HG02763 (cell line): ENCODE data around the gene PHLDB3.
"Not testable (repeated sequence)": the region's sequence is repeated elsewhere in the genome, so short reads cannot be mapped to it uniquely, and the experiment has no call there.

Source experiments
- ATAC-seq: cut with Tn5 transposase; IDR thresholded peaks from one replicate; pipeline ENCODE4 v1.9.1; 2021; ENCODE audit warnings: mild to moderate bottlenecking, moderate library complexity; ENCODE audit not compliant: unreplicated experiment

The PHLDB3 gene

DNA sequence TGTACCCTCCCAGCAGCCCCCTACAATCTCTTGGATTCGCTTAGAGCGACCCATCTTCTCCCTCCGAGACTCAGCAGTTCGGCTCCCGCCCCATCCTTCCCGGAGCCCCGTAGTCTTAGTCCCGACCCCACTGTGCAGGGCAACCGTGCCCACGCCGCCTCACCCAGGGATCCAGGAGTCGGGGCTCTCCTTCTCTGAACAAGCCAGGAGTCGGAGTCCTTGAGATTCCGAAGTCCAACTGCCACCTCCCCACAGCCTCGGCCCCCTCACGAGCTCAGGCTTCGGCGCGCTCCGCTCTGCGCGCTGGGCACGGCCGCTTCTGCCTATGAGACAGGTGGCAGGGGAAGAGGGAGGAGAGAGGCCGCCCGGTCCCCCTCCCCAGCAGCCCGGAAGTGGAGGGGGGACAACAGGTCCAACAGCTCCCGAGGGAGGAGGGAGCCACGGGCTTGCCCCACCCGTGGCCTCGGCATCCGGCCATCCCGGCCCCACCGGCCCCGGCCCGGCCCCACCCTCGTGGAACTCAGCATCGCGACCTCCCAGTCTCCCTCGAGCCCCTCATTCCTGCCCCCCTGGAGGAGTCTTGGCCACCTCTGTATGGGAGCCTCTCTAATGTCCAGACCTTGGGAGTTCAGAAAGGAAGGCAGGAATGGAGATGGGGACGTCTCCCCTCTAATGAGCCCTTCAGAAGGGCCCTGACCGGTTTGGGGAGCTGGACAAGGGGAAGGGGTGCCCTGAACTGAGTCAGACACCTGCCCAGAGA lies at the start of gene PHLDB3:
Gene PHLDB3, minus strand, starts transcription at position 321 of the 760 bp plus-strand sequence. CDS start 628 bp downstream, outside the sequence.
- ATAC-seq: peak; percentile 17

DNA sequence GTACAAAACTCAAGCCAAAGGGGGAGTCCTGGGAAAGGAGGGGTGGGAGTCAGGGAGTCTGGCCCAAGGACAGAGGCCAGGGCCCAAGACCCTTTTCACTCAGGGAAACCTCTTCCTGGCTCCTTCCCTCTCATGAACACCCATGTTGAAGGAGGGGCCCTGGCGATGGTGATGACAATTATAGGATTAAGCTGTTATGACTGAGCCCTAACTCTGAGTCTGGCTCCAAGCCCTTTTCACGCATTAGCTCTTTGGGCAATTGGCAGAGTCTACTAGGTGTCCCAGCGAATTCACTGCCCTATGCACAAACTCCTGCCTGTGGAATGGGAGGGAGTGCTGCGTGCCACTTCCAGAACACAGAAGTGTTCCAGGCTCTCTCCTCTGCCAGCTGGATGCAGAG lies 49.1 kb upstream of the PHLDB3 start:
- ATAC-seq: no peak

DNA sequence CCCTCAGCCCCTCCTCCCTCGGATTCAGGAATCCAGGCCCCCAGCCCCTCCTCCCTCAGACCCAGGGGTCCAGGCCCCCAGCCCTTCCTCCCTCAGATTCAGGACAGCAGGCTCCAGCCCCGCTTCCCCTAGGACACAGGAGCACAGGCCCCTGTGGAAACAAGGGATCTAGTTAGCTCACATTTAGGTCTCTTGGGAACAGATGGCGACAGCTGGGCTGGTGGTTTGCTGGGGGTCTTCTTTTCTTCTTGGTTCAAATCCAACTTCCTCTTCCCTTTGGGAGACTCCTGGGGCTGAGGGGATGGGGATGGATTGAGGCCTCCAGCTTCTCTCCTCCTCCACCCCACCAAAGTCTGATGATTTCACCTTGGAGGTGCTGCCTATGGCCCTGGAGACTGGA lies 48.1 kb upstream of the PHLDB3 start:
- ATAC-seq: no peak

DNA sequence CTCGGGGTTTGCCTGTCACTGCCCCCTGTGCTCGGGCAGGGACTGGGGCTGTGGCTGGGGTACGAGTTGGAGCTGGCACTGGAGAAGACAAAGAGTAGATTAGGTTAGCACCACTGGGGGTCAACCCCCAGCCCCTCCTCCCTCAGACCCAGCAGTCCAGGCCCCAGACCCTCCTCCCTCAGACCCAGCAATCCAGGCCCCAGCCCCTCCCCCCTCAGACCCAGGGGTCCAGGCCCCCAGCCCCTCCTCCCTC lies 47.6 kb upstream of the PHLDB3 start:
- no peak for ATAC-seq

DNA sequence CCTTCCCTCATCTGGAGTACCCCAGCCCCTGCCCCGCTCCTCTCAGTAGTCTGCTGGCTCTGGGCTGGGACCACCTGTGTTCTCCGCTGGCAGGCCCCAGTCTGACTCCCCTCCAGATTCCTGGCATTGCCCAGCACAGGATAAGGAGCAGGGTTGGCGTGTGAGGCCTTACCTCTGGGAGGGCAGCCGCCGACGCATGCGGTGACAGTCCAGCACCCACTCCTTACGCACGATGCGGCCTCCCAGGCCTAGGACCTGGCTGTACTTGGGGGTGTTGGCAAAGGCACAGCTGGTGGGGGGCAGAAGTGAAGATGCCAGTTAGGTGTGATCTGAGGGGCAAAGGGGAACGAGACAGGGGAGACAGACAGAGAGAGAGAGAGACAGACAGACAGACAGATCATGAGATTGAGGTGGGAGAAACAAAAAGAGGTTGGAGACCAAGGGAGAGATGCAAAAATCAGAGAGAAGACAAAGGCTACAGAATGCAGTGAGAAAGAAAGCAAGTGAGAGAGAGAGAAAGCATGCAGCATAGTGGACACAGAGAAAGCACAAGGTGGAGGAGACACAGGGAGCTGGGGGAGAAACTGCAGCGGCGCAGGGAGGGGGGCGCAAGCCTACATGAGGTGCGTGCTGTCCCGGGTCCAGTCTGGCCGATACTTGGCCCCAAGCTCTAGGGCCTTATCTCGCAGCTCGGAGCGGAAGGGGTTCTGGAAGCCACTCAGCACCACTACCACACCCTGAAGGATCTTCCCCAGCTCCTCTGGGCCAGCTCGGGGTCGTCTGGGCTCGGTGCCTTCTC lies 47.1 kb upstream of the PHLDB3 start:
- no peak for ATAC-seq

DNA sequence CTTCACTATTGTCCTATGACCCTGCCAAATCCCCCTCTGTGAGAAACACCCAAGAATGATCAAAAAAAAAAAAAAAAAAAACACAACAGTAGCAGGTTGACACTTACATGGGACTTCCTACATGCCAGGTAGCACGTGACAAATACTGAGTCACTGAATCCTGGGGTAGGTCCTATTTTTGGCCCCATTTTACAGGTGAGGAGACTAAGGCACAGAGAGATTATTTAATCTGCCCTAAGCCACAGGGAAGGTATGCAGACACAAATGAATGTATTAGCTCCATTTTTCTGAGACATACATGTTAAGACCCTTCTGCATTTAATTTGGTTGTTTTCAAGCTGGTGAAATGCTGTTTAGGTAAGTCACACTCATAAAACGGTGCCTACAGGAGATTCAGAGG lies 44.2 kb upstream of the PHLDB3 start:
- no peak for ATAC-seq

DNA sequence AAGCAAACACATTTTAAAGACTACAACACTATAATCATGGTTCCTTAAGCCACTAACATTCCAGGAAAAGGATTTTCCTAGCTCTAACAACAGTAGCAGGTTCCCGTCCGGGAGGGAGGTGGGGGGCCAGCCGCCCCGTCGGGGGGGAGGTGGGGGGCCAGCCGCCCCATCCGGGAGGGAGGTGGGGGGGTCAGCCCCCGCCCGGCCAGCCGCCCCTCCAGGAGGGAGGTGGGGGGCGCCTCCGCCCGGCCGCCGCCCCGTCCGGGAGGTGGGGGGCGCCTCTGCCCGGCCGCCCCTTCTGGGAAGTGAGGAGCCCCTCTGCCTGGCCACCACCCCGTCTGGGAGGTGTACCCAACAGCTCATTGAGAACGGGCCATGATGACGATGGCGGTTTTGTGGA lies 43.4 kb upstream of the PHLDB3 start:
- ATAC-seq: not testable (repeated sequence)

DNA sequence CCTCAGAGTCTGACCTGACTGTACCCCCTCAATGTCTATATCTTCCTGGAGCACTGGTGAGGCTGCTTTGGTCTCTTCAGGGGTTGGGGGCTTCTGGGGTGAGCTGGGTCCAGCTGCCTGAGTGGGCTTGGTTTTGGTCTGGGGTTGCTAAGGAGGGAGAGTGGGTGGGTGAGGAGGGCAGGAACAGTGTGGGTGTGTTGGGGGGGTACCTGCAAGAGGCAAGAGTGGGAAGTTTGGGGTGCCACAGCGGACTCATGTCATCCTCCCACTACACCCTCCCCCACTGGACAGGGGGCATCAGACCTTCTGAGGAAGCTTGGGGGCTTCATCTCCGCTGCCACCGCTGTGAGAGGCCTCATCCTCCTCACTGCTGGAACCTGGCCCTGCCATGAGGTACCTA lies 42.0 kb upstream of the PHLDB3 start:
- no peak for ATAC-seq

DNA sequence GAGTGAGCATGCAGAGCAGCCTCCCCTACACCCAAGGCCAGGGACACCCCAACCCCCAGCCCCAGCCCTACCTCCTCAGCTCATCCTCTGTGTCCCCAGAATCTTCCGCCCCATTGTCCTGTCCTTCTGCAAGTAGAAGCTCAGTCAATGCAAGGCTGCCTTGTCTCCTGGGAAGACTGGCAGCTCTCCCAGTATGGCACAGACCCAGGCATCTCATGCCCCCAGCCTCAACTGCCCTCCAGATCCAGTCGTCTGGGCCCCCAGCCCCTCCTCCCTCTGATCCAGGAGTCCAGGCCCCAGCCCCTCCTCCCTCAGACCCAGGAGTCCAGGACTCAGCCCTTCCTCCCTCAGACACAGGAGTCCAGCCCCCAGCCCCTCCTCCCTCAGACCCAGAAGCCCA lies 41.4 kb upstream of the PHLDB3 start:
- ATAC-seq: no peak

DNA sequence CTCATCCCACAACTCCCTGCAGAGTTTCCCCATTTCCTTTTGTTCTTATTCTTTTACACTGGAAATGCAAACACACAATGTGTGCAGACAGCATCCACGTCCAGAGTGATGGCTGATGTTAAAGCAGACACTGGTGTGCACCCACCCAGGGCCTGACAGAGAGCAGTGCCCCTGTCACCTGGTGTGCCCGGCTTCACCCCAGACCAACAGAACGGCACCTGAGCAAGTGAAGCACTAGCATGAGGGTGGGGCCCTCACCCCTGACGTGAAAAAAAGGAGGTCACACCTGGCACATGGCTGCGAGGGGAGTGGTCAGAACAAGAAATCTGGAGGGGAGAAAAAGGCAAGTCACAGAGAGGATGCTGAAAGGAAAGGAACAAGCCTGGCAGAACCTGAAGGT lies 40.7 kb upstream of the PHLDB3 start:
- no peak for ATAC-seq

DNA sequence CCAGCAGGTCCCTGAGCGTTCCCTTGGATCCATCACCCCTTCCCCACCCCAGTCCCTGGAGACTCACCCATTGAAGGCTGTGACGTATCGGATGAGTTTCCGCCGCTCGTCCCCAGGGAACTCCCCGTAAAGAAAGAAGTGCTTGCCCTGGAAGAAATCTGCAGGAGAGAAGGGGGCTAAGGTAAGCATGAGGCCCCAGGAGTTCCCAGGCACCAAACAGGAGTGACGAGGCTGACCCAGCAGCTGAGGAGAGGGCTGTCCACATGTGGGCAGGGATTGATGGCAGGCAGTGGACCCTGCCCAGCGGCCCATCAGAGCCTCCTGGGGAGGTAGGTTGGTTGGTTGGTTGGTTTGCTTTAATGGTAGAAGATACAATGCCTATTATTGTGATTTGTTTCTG lies 39.5 kb upstream of the PHLDB3 start:
- no peak for ATAC-seq

DNA sequence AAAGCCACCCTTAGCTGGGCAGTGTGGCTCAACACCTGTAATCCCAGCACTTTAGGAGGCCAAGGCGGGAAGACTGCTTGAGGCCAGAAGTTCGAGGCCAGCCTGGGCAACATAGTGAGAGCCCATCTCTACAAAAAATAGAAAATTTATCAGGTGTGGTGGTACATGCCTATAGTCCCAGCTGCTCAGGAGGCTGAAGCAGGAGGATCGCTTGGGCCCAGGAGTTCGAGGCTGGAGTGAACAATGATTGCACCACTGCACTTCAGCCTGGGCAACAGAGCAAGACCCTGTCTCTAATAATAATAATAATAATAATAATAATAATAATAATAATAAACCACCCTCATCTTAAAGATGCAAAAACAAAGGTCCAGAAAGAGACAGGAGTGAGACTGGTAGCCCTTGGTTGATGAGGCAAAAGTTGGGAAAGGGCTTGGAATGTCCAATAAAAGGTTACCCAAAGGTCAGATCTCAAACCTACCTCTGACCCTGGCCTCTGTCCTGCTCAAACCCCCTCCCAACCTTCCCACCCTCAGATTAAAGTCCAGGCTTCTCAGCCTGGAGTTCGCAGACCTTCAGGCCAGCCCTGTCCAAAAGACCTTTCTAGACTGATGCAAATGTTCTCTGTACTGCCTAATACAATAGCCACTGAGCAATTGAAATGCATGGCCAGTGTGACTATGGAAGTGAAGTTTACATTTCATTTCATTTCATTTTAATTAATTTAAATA lies 37.5 kb upstream of the PHLDB3 start:
- ATAC-seq: no peak

DNA sequence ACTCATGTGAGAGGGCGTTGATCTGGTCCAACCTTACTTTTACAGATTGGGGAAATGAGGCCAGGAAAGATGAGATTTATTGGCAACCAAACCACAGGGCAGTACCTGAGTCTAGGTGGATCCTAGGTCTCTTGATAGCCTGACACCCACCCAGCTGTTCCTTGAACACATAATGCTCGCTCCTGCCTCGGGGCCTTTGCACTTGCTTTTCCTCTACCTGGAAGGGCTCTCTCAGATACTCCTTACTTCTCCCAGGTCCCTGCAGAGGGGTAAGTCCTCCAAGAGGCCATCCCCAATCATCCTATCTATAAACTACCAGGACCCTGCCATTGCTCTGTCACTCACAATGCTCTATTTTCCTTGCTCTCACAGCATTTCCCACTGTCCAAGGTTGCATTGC lies 35.8 kb upstream of the PHLDB3 start:
- ATAC-seq: no peak

DNA sequence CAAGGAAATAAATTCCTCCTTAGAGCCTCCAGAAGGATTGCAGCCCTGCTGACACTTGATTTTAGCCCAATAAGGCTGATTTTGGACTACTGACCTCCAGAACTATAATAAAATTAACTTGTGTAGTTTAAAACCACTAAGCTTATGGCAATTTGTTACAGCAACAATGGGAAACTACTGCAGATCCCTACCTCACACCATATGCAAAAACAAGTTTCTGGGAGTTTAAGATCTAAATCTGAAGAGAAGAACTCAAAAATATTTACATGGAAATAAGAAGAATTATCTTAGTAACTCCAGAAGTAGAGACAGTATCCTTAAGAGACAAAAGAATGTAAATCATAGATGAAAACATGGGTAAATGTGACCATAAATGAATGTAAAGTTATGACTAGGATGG lies 34.4 kb upstream of the PHLDB3 start:
- no peak for ATAC-seq

DNA sequence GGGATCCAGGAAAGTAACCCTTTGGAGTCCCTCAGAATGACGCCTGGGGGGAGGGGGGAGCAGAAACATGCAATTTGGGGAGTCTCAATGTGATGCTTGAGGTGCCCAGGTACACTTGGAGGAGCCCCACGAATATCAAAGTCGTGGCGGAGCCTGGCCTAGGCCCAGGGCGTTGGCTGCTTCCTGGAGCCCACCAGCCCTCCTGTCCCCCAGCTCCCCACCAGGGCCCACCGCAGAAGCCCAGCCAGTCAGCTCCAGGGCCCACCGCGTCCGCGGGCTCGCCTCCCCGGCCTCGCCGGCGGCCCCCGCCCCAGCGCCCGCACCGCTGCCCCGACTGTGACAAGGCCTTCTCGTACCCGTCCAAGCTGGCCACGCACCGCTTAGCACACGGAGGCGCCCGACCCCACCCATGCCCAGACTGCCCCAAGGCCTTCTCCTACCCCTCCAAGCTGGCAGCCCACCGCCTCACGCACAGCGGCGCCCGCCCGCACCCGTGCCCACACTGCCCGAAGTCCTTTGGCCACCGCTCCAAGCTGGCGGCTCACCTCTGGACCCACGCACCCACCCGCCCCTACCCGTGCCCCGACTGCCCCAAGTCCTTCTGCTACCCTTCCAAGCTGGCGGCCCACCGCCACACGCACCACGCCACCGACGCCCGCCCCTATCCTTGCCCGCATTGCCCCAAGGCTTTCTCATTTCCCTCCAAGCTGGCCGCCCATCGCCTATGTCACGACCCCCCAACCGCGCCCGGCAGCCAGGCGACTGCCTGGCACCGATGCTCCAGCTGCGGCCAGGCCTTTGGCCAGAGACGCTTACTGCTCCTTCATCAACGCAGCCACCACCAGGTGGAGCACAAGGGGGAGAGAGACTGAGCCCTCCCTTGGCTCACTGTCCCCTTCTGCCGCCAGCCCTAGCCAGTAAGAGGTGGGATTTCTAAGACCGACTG lies 30.5 kb upstream of the PHLDB3 start:
- no peak for ATAC-seq

DNA sequence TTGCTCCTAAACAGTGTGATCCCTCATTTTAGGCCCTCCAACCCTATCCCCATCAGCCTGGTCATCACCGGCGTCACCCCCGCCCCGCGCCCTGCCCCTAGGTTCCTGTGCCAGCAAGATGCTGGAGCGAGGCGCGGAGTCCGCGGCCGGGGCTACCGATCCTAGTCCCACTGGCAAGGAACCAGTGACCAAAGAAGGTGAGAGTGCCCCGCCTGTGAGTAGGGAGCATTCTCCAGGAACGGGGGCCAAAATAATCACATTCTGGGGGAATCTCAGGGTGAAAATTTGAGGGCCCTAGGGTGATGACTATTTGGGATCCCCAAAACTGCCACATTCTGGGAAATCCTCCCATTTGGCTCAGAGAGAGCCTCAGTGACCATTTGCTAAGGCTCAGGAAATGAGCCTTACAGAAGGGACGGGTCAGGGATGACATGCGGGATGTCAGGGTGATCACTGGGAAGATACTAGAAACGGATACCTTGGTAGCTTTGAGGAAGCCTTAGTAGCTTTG lies 29.8 kb upstream of the PHLDB3 start:
- no peak for ATAC-seq

DNA sequence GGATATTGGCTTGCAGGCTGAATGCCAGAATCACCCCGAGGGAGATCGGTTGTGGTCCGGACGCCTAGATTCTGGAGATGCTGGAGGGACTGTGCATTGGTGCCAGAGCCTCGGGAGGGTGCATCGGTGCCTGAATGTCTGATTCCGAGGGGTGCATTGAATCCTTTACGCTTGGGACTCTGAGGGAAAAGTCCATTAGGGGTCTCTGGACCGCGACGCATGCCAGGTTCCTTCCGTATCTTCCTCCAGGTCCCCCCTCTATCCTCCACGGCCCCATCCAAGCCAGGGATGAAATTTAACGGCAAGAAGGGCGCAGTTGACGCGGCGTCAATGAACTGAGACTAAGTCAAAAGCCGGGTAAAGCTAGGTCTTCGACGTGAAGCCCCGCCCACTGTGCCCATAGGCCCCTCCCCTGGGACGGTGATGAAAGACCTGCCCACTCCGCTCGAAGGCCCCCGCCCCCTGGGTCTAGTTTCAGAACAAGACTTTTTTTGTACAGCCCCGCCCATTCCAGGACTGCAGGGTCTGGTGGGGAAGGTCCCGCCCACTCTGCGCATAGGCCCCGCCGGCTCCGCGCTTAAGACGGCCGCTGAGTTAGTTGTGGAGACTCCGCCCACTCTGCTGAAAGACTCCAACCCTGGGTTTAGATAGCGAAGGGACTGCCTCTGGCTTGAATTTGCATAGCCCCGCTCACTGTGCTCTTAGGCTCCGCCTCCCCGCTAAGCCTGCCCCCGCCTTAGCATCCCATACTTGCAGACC lies 29.2 kb upstream of the PHLDB3 start:
- ATAC-seq: no peak

DNA sequence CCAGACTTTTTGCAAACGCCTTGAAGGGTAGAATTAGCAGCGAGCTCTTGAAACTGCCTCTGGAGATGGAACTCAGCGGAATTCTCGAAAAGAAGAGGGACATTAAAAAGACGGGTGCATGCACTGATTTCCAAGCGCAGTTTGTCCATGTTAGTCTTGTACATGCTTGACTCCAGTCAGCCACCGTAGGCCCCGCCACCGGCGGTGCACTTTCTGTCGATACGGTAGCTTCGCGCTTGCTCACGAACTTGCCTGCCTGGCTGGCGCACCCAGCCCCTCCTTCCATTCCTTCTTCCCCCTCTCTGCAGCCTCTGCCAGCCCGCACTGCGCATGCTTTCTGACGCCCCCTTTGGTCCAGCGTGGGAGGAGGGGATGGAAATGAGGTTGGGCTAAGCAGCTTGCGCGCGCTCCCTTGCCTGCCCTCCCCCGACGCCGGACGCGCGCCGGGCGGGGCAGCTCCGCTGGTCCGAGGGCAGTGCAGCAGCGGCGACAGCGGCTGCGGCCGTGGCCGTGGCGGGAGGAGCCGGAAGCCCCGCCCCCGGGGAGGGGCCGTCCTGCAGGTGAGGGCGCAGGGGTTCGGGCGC lies 28.5 kb upstream of the PHLDB3 start, which contains the start of gene ZNF575:
Gene ZNF575, plus strand, starts transcription at position 227 of the 584 bp plus-strand sequence. CDS start 1,235 bp downstream, outside the sequence.
- peak; percentile 60 for ATAC-seq

DNA sequence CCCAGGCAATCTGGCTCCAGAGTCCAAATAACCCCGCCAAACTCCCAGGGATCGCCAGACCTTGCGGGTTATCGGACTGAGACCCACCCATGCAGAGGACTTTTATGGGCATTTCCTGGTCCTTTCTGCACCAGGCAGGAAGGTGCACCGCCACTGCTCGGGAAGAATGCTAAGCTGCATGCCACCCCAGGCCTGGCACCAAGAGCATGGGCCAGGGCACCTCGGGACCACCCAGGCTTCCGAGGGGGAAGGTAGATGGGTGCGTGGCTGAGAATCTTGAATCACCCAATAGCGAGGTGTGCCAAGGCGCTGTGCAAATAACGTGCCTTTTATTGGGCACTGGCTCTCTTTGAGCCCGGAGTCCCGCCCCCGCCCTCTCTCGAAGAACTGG lies 28.0 kb upstream of the PHLDB3 start:
- peak; percentile 17 for ATAC-seq
